GM12878 (cell line): ENCODE measurements around the gene TRIM13. TPM values are rescaled to one million over a fixed set of nuclear protein-coding genes. Genes with fewer than 3 reads are reported as not detected.

Source experiments
- ATAC-seq: fragments of 200-7000 bp; cut with Tn5 transposase; 3 replicates; pipeline ENCODE4 v1.9.1; 2020; ENCODE audit warnings: mild to moderate bottlenecking, moderate library complexity
- BruUV-seq: library from RNA; stranded (reverse); fragments of 400-500 nt; replicated peaks from 2 replicates; lab custom pipeline; 2021; lab: Mats Ljungman, UMichigan
- CTCF ChIA-PET: fragments of 300-600 bp; sonication (Branson Sonifier 250); formaldehyde crosslinking; extraction: SDS; loops from one replicate; lab custom pipeline; 2021; ENCODE audit warnings: inconsistent platforms; lab: Yijun Ruan, JAX
- POLR2A ChIA-PET: fragments of 350-600 bp; formaldehyde crosslinking; extraction: SDS; loops from one replicate; lab custom pipeline; 2021; ENCODE audit warnings: inconsistent platforms; lab: Charles Lee
- RAD21 ChIA-PET: fragments of 300-600 bp; sonication (Branson Sonifier 250); formaldehyde crosslinking; loops from one replicate; lab custom pipeline; 2023; ENCODE audit warnings: antibody characterized with exemption; ENCODE audit not compliant: unreplicated experiment; lab: Charles Lee
- SMC1A ChIA-PET: fragments of 300-600 bp; sonication (Branson Sonifier 250); formaldehyde crosslinking; loops from one replicate; lab custom pipeline; 2023; ENCODE audit not compliant: unreplicated experiment, uncharacterized antibody; lab: Charles Lee
- DNase-seq: peaks from one replicate; pipeline ENCODE4 v3.0.0-alpha.2; 2011; ENCODE audit warnings: low read depth, low spot score
- FAIRE-seq: peaks from 3 replicates; lab custom pipeline; 2011; peaks lifted over from hg19 to GRCh38; lab: Jason Lieb, UNC
- H2AFZ ChIP-seq: 2 replicates; pipeline ENCODE4 v1.6.0; 2011; ENCODE audit warnings: low read depth, low read length, control low read depth; ENCODE audit not compliant: control insufficient read depth
- H3K27ac ChIP-seq: 2 replicates; pipeline ENCODE4 v1.5.1; 2011; ENCODE audit warnings: control low read depth; ENCODE audit not compliant: control insufficient read depth, insufficient read depth
- H3K27me3 ChIP-seq, 2 experiments: replicated peaks in 1 of 2; 2 replicates each; pipeline versions ENCODE4 v1.6.0 to v1.6.1; 2011; ENCODE audit warnings: low read length in 1 of 2; ENCODE audit not compliant: control insufficient read depth in 2 of 2, insufficient read depth in 2 of 2
- H3K36me3 ChIP-seq, 2 experiments: 2 replicates each; pipeline ENCODE4 v1.5.1; 2011; ENCODE audit warnings: low read length in 1 of 2; ENCODE audit not compliant: control insufficient read depth in 2 of 2, insufficient read depth in 2 of 2
- H3K4me1 ChIP-seq: 2 replicates; pipeline ENCODE4 v1.6.1; 2011; ENCODE audit warnings: mild to moderate bottlenecking, low read length, moderate library complexity, mixed read lengths; ENCODE audit not compliant: control insufficient read depth, insufficient read depth
- H3K4me2 ChIP-seq: 2 replicates; pipeline ENCODE4 v1.6.0; 2011; ENCODE audit warnings: control low read depth; ENCODE audit not compliant: control insufficient read depth, insufficient read depth
- H3K4me3 ChIP-seq: fragments of 200-600 bp; sonication (generic); 2 replicates; pipeline ENCODE4 v1.5.1; 2016
- H3K79me2 ChIP-seq: 2 replicates; pipeline ENCODE4 v1.6.0; 2011; ENCODE audit warnings: low read length; ENCODE audit not compliant: control insufficient read depth, insufficient read depth
- H3K9ac ChIP-seq: 2 replicates; pipeline ENCODE4 v1.8.0; 2011; ENCODE audit warnings: low read length, control low read depth, mixed read lengths; ENCODE audit not compliant: control insufficient read depth, insufficient read depth
- H3K9me3 ChIP-seq: replicated peaks from 3 replicates; pipeline ENCODE4 v1.5.1; 2011; ENCODE audit warnings: mild to moderate bottlenecking, low read length; ENCODE audit not compliant: control insufficient read depth, insufficient read depth
- H4K20me1 ChIP-seq: 2 replicates; pipeline ENCODE4 v1.6.0; 2011; ENCODE audit not compliant: control insufficient read depth, insufficient read depth
- ASH2L ChIP-seq: fragments of 300-600, 200-600 bp; sonication (generic); IDR thresholded peaks from 2 replicates; pipeline ENCODE4 v1.6.1; 2017; ENCODE audit warnings: low read depth, mild to moderate bottlenecking, borderline replicate concordance
- BACH1 ChIP-seq: fragments of 450-650 bp; IDR thresholded peaks from 2 replicates; pipeline ENCODE4 v1.6.1; 2017; ENCODE audit warnings: mild to moderate bottlenecking, borderline replicate concordance
- BRCA1 ChIP-seq: IDR thresholded peaks from 2 replicates; pipeline ENCODE4 v1.6.1; 2011; ENCODE audit warnings: low read depth, low read length, improper control_type of control experiment
- CREB1 ChIP-seq: IDR thresholded peaks from 2 replicates; pipeline ENCODE4 v1.6.1; 2012; ENCODE audit warnings: low read depth, mild to moderate bottlenecking, inconsistent platforms
- DPF2 ChIP-seq: fragments of 450-650 bp; IDR thresholded peaks from 2 replicates; pipeline ENCODE4 v1.6.1; 2017; ENCODE audit warnings: mild to moderate bottlenecking
- EP300 ChIP-seq, 2 experiments: fragments of 150-350 bp in 1 of 2; IDR thresholded peaks; 2 replicates each; pipeline ENCODE4 v1.6.1; 2011 to 2012; ENCODE audit warnings: low read depth in 2 of 2, low read length in 2 of 2, borderline replicate concordance in 1 of 2, improper control_type of control experiment in 1 of 2, inconsistent platforms in 1 of 2; ENCODE audit not compliant: control insufficient read depth in 1 of 2
- FOXK2 ChIP-seq: fragments of 450-650 bp; IDR thresholded peaks from 2 replicates; pipeline ENCODE4 v1.6.1; 2017; ENCODE audit warnings: mild to moderate bottlenecking, moderate library complexity
- HCFC1 ChIP-seq: fragments of 150-350 bp; IDR thresholded peaks from 2 replicates; pipeline ENCODE4 v1.6.1; 2014; ENCODE audit warnings: low read length
- HDAC6 ChIP-seq: fragments of 200-600 bp; sonication (generic); IDR thresholded peaks from one replicate; pipeline ENCODE4 v1.8.0; 2017; ENCODE audit warnings: antibody characterized with exemption; ENCODE audit not compliant: unreplicated experiment
- HDGF ChIP-seq: fragments of 450-650 bp; IDR thresholded peaks from 2 replicates; pipeline ENCODE4 v1.6.1; 2016; ENCODE audit warnings: antibody characterized with exemption
- HSF1 ChIP-seq: fragments of 150-350 bp; IDR thresholded peaks from 2 replicates; pipeline ENCODE4 v1.6.1; 2014; ENCODE audit warnings: mild to moderate bottlenecking, low read depth, low read length
- IKZF2 ChIP-seq, 2 experiments: fragments of 450-650 bp; IDR thresholded peaks; 2 replicates each; pipeline ENCODE4 v1.6.1; 2017; ENCODE audit warnings: mild to moderate bottlenecking in 2 of 2, moderate library complexity in 2 of 2
- RAD51 ChIP-seq: fragments of 450-650 bp; IDR thresholded peaks from 2 replicates; pipeline ENCODE4 v1.6.1; 2016; ENCODE audit warnings: moderate library complexity, mild to moderate bottlenecking, inconsistent platforms
- SRF ChIP-seq, 2 experiments: IDR thresholded peaks; 2 replicates each; pipeline ENCODE4 v1.6.1; 2011; ENCODE audit warnings: low read depth in 2 of 2, low read length in 2 of 2, mild to moderate bottlenecking in 1 of 2, moderate library complexity in 1 of 2
- STAT3 ChIP-seq: IDR thresholded peaks from 2 replicates; pipeline ENCODE4 v1.6.1; 2011; ENCODE audit warnings: low read depth, low read length, improper control_type of control experiment
- USF2 ChIP-seq: IDR thresholded peaks from 2 replicates; pipeline ENCODE4 v1.6.1; 2011; ENCODE audit warnings: low read depth, low read length, improper control_type of control experiment, borderline replicate concordance
- YY1 ChIP-seq: IDR thresholded peaks from 2 replicates; pipeline ENCODE4 v1.6.1; 2011; ENCODE audit warnings: low read depth, mild to moderate bottlenecking, low read length
- ZBTB4 ChIP-seq: fragments of 450-650 bp; formaldehyde crosslinking; IDR thresholded peaks from 2 replicates; pipeline ENCODE4 v1.4.0; 2022; ENCODE audit warnings: mild to moderate bottlenecking, moderate library complexity
- ZNF274 ChIP-seq: IDR thresholded peaks from one replicate; pipeline ENCODE4 v1.8.0; 2011; ENCODE audit not compliant: insufficient read length, insufficient read depth
- ZNF622 ChIP-seq: fragments of 450-650 bp; IDR thresholded peaks from 2 replicates; pipeline ENCODE4 v1.6.1; 2017; ENCODE audit warnings: mild to moderate bottlenecking, inconsistent platforms
- WGBS: methylation state at CpG from one replicate; pipeline ENCODE4 v1.1.6; 2016; ENCODE audit warnings: low lambda C conversion rate; ENCODE audit not compliant: insufficient replicate concordance, insufficient coverage; ENCODE audit errors: missing lambda C conversion rate; 5-methylcytosine and 5-hydroxymethylcytosine counted together
- in situ Hi-C: fragments of 300-500 bp; cut with MboI; formaldehyde crosslinking; loops from 9 replicates; pipeline ENCODE4 v1.14.3; 2018; ENCODE audit warnings: mixed read lengths
- intact Hi-C: fragments of 100-400 bp; cut with micrococcal nuclease; formaldehyde crosslinking; loops from one replicate; pipeline ENCODE4 v1.14.2; 2022; ENCODE audit not compliant: unreplicated experiment
- polyA plus RNA-seq, 11 experiments: library from polyadenylated mRNA; depleted of rRNA in 4 of 11; unstranded in 6 of 11; stranded (reverse) in 5 of 11; fragments of >200 nt; fragmentation: Nextera tagmentation in 4 of 11; fragmentation: Illumina TruSeq in 1 of 11; extraction: Ambion mirVana in 4 of 11; extraction: Trizol in 1 of 11; gene quantifications; 1 replicate in 1 of 11; 2 replicates in 10 of 11; pipeline versions ENCODE4 v1.2.1 to v1.2.3, GENCODE V29; 2011 to 2016; ENCODE audit warnings: inconsistent platforms in 2 of 11, missing spikeins in 2 of 11, low read depth in 1 of 11
- total RNA-seq, 4 experiments: library from RNA; depleted of rRNA in 3 of 4; stranded (reverse); fragments of >200 nt in 3 of 4; fragmentation: Illumina TruSeq in 1 of 4; extraction: Trizol in 1 of 4; gene quantifications; 2 replicates each; pipeline versions ENCODE4 v1.2.1 to v1.2.3, GENCODE V29; 2013 to 2021

Gene TRIM13
- total and polyA plus RNA-seq, 10 of the 15 experiments (the other 5 are each of a cell fraction or from before 2014, with no cell fraction given) = 15.4 to 33.8 (median 21.0) TPM

- Histone ChIP-seq H3K4me2 (no peak overlapping the region; the same call in 1 of the 2 replicates), H3K4me1 (peaks cover 17% of the 10 kb centered on the region), H3K4me3 (no peak overlapping the region), H3K9ac (no peak overlapping the region), H3K36me3 (peaks cover 0 to 6% of the 10 kb centered on the region in 2 experiments; a peak in 1 of 4 replicates), H3K27me3 (no peaks in the 10 kb centered on the region), H2AFZ (no peak overlapping the region), H3K9me3 (no peaks in the 10 kb centered on the region), H3K79me2 (no peaks in the 10 kb centered on the region), H3K27ac (no peak overlapping the region), H4K20me1 (no peaks in the 10 kb centered on the region)
- ChIA-PET RAD21 (interaction anchor here (1.0 to 2.4 kb wide), 4 partner anchors 16 to 774 kb away, joined by 3 to 12 read pairs (median 7); partner anchors contain the start of gene TRIM13), SMC1A (interaction anchor here (0.9 to 2.0 kb wide), 4 partner anchors 22 to 53 kb away, joined by 3 to 4 read pairs (median 4); no protein-coding TSS in a partner anchor), CTCF (interaction anchor here (1.0 kb wide), 1 partner anchor 29 kb away, joined by 4 read pairs; no protein-coding TSS in a partner anchor), POLR2A (interaction anchor here (1.0 kb wide), 2 partner anchors 30 to 55 kb away, joined by 3 to 4 read pairs; partner anchors contain the start of gene TRIM13)
- peak; percentile 98 for FAIRE-seq
- WGBS = 0% methylated on average over 2 of the region's 2 CpGs
- BruUV-seq = no TSS peak
- peak; percentile 100 for ATAC-seq
- peak; percentile 80 for DNase-seq
- in situ Hi-C loops (no loop called here), intact Hi-C loops (no loop called here)
- TF ChIP-seq DPF2 (peak; percentile 94), ZBTB4 (CRISPR knock-in tag) (no peak), BRCA1 (no peak), FOXK2 (no peak), ASH2L (no peak), SRF (IDR thresholded peaks at IDR 0.05; ENCODE audit: low read depth in 2 of 2, low read length in 2 of 2) (no peak), HDAC6 (no peak), EP300 (IDR thresholded peaks at IDR 0.05; ENCODE audit: borderline replicate concordance in 1 of 2, control insufficient read depth in 1 of 2, low read depth in 2 of 2, low read length in 2 of 2) (peak; percentile 46 to 91; a peak in 3 of 4 replicates), ZNF622 (no peak), CREB1 (0 out of 2 replicates have a peak, but pooled peaks have one; percentile 48), HSF1 (no peak), HCFC1 (no peak), RAD51 (peak; percentile 49; the same call in 1 of the 2 replicates), BACH1 (peak; percentile 79; the same call in 1 of the 2 replicates), ZNF274 (no peak), HDGF (no peak), USF2 (no peak), YY1 (no peak), STAT3 (no peak), IKZF2 (IDR thresholded peaks at IDR 0.05) (peak; percentile 91 to 94)
These were observed 30.1 kb downstream of the TRIM13 start for GRCh38 chr13:50026788-50027473.
